ENCODE results near the gene ARRDC4. TPM values are rescaled to one million over a fixed set of nuclear protein-coding genes. Genes with fewer than 3 reads are reported as not detected.
"Not testable (repeated sequence)": the region's sequence is repeated elsewhere in the genome, so short reads cannot be mapped to it uniquely, and the experiment has no call there.

Gene ARRDC4
- total and polyA plus RNA-seq, 2 experiments from 2014 or later, result 15.5 to 31.6 TPM

DNA sequence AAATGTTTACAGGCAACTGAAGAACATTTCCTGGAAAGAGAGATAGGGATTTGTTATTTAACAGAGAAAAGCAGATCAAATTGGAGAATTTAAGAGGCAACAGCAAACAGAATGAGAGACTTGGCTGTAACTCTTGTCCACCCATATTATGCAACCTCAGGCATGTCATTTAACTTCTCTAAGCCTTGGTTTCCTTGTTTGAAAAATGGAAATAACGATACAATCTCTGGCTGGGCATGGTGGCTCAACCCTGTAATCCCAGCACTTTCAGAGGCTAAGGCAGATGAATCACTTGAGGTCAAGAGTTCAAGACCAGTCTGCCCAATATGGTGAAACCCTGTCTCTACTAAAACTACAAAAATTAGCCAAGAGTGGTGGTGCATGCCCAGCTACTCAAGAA is 23.7 kb downstream of the ARRDC4 start:
- H3K79me2 ChIP-seq (ENCODE audit: insufficient read depth), result no peaks in the 10 kb centered on the region
- peak; percentile 25 for DNase-seq

DNA sequence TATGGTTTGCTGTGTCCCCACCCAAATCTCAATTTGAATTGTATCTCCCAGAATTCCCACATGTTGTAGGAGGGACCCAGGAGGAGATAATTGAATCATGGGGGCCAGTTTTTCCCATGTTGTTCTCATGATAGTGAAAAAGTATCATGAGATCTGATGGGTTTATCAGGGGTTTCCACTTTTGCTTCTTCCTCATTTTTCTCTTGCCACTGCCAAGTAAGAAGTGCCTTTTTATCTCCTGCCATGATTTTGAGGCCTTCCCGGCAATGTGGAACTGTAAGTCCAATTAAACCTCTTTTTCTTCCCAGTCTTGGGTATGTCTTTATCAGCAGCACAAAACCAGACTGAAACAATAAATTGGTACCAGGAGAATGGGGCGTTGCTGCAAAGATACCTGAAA is 25.5 kb downstream of the ARRDC4 start:
- H3K27ac ChIP-seq; H3K4me2 ChIP-seq (ENCODE audit: unreplicated experiment); DNase-seq; H3K9me3 ChIP-seq (ENCODE audit: low read depth); H3K36me3 ChIP-seq (ENCODE audit: low read depth); H3K79me2 ChIP-seq (ENCODE audit: insufficient read depth); H3K4me3 ChIP-seq; H2AFZ ChIP-seq; H3K9ac ChIP-seq; H3F3A ChIP-seq (ENCODE audit: insufficient read depth); H4K20me1 ChIP-seq (ENCODE audit: insufficient read depth); H3K27me3 ChIP-seq (replicated peaks; ENCODE audit: insufficient read depth); in situ Hi-C loops (cut with MboI); H3K9me2 ChIP-seq (ENCODE audit: insufficient read depth); H3K4me1 ChIP-seq (ENCODE audit: insufficient read depth): not testable (repeated sequence)
- 46 to 50% methylated on average over 2 of the region's 2 CpGs for WGBS, 2 experiments (ENCODE audit: low coverage in 1 of 2, low lambda C conversion rate in 2 of 2, missing lambda C conversion rate in 2 of 2)

More for the DNA sequence above, 23.7 kb downstream of the ARRDC4 start:
- no peak overlapping the region for H2AFZ ChIP-seq
- TF ChIP-seq EZH2phosphoT487 (IDR thresholded peaks at IDR 0.05; ENCODE audit: insufficient read depth, low read depth), result no peak
- TF ChIP-seq EZH2 (IDR thresholded peaks at IDR 0.05; ENCODE audit: insufficient read depth, poor library complexity, severe bottlenecking), result no peak
- no peaks in the 10 kb centered on the region for H4K20me1 ChIP-seq (ENCODE audit: insufficient read depth)
- in situ Hi-C loops (cut with MboI), result no loop called here
- H3K36me3 ChIP-seq (ENCODE audit: low read depth), result no peaks in the 10 kb centered on the region
- no peaks in the 10 kb centered on the region for H3K9me2 ChIP-seq (ENCODE audit: insufficient read depth)
- no peaks in the 10 kb centered on the region for H3K27me3 ChIP-seq (replicated peaks; ENCODE audit: insufficient read depth)
- H3K9me3 ChIP-seq (ENCODE audit: low read depth), result no peaks in the 10 kb centered on the region
- peaks cover 5% of the 10 kb centered on the region; the same call in 1 of the 2 replicates for H3F3A ChIP-seq (ENCODE audit: insufficient read depth)
- H3K9ac ChIP-seq, result no peak overlapping the region
- WGBS, 2 experiments (ENCODE audit: low coverage in 1 of 2, low lambda C conversion rate in 2 of 2, missing lambda C conversion rate in 2 of 2), result 15 to 36% methylated on average over 1 of the region's 1 CpG
- no peak overlapping the region for H3K4me2 ChIP-seq (ENCODE audit: unreplicated experiment)
- no peak overlapping the region for H3K4me3 ChIP-seq
- no peaks in the 10 kb centered on the region for H3K4me1 ChIP-seq (ENCODE audit: insufficient read depth)
- H3K27ac ChIP-seq, result no peak overlapping the region

- H3K4me2 ChIP-seq (ENCODE audit: unreplicated experiment), result no peak overlapping the region
- no peaks in the 10 kb centered on the region for H3K9me2 ChIP-seq (ENCODE audit: insufficient read depth)
- H3K9me3 ChIP-seq (ENCODE audit: low read depth), result no peaks in the 10 kb centered on the region
- H3K9ac ChIP-seq, result no peak overlapping the region
- H3K4me3 ChIP-seq, result no peak overlapping the region
- H3K79me2 ChIP-seq (ENCODE audit: insufficient read depth), result no peaks in the 10 kb centered on the region
- in situ Hi-C loops (cut with MboI), result no loop called here
- no peaks in the 10 kb centered on the region for H4K20me1 ChIP-seq (ENCODE audit: insufficient read depth)
- H3K27ac ChIP-seq, result no peak overlapping the region
- no peaks in the 10 kb centered on the region for H3K4me1 ChIP-seq (ENCODE audit: insufficient read depth)
- DNase-seq, result no peak
- 56 to 71% methylated on average over 2 of the region's 2 CpGs for WGBS, 2 experiments (ENCODE audit: low coverage in 1 of 2, low lambda C conversion rate in 2 of 2, missing lambda C conversion rate in 2 of 2)
- H3K27me3 ChIP-seq (replicated peaks; ENCODE audit: insufficient read depth), result no peaks in the 10 kb centered on the region
- no peaks in the 10 kb centered on the region for H3K36me3 ChIP-seq (ENCODE audit: low read depth)
- TF ChIP-seq EZH2 (IDR thresholded peaks at IDR 0.05; ENCODE audit: insufficient read depth, poor library complexity, severe bottlenecking) (no peak), EZH2phosphoT487 (IDR thresholded peaks at IDR 0.05; ENCODE audit: insufficient read depth, low read depth) (no peak)
- H2AFZ ChIP-seq, result no peak overlapping the region
- peaks cover 5% of the 10 kb centered on the region; the same call in 1 of the 2 replicates for H3F3A ChIP-seq (ENCODE audit: insufficient read depth)
Measured at GRCh38 chr15:97986781-97987180, 26.3 kb downstream of the ARRDC4 start.

DNA sequence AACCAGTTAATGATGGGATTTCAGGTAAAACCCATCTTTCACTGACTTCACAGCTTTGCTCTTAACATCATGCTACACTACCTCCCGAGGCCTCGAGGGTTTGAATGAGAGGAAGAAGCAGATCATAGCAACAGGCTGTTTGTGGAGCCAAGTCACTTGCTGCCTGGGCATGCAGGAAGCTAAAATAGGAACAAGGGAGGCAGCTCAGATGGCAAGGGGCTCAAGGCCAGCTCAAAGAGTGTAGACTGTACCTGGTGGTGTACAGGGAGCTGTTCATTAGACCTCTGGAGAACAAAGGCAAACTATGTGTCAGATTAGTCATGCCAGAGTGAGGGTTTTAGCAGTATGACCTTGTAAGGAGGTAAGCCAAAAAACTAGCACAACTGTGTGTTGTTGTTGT is 28.8 kb downstream of the ARRDC4 start:
- Histone ChIP-seq H3K4me3 (no peak overlapping the region), H3K27ac (no peak overlapping the region), H3K27me3 (replicated peaks; ENCODE audit: insufficient read depth) (no peaks in the 10 kb centered on the region), H3K9me3 (ENCODE audit: low read depth) (no peaks in the 10 kb centered on the region), H3K36me3 (ENCODE audit: low read depth) (no peaks in the 10 kb centered on the region), H3F3A (ENCODE audit: insufficient read depth) (peaks cover 6% of the 10 kb centered on the region; the same call in 1 of the 2 replicates), H3K79me2 (ENCODE audit: insufficient read depth) (no peaks in the 10 kb centered on the region), H3K4me1 (ENCODE audit: insufficient read depth) (peaks cover 13% of the 10 kb centered on the region; the same call in 1 of the 2 replicates), H4K20me1 (ENCODE audit: insufficient read depth) (no peaks in the 10 kb centered on the region), H3K9ac (no peak overlapping the region), H3K9me2 (ENCODE audit: insufficient read depth) (no peaks in the 10 kb centered on the region), H2AFZ (no peak overlapping the region), H3K4me2 (ENCODE audit: unreplicated experiment) (no peak overlapping the region)
- WGBS, 2 experiments (ENCODE audit: low coverage in 1 of 2, low lambda C conversion rate in 2 of 2, missing lambda C conversion rate in 2 of 2), result 50 to 70% methylated on average over 2 of the region's 2 CpGs
- no peak for TF ChIP-seq EZH2phosphoT487 (IDR thresholded peaks at IDR 0.05; ENCODE audit: insufficient read depth, low read depth)
- no peak for TF ChIP-seq EZH2 (IDR thresholded peaks at IDR 0.05; ENCODE audit: insufficient read depth, poor library complexity, severe bottlenecking)
- DNase-seq, result no peak
- in situ Hi-C loops (cut with MboI), result no loop called here

DNA sequence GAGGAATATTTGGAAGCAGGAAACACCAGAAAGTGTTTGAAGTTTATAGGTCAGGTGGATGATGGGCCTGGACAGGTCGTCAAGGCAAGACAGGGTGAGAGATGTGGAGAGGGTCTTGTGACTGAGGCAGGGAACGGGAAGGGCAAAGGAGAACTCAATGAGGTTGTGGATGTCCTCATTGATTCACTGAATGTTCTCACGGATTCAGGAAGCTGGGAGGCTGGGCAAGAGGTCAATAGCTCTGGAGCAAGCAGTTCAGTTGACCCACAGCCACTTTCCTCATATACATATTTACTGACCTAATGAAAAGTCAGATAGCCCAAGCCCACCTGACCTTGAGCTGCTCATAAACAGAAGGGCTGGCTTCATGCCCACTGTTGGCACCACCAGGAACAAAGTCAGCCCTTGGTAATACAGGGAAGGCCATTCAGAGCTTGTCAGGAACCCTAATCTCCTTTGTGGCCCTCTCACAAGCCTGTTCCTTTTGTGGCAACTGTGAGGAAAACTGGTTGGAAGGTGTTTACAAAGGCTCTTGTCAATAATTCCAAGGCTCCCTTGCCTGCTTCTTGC is 31.6 kb downstream of the ARRDC4 start:
- no peaks in the 10 kb centered on the region for H4K20me1 ChIP-seq (ENCODE audit: insufficient read depth)
- TF ChIP-seq EZH2 (IDR thresholded peaks at IDR 0.05; ENCODE audit: insufficient read depth, poor library complexity, severe bottlenecking) (no peak), EZH2phosphoT487 (IDR thresholded peaks at IDR 0.05; ENCODE audit: insufficient read depth, low read depth) (no peak)
- DNase-seq, result no peak
- no peak overlapping the region for H2AFZ ChIP-seq
- H3K79me2 ChIP-seq (ENCODE audit: insufficient read depth), result no peaks in the 10 kb centered on the region
- no peak overlapping the region for H3K4me3 ChIP-seq
- peaks cover 6% of the 10 kb centered on the region; the same call in 1 of the 2 replicates for H3F3A ChIP-seq (ENCODE audit: insufficient read depth)
- H3K4me1 ChIP-seq (ENCODE audit: insufficient read depth), result peaks cover 13% of the 10 kb centered on the region; the same call in 1 of the 2 replicates
- H3K27ac ChIP-seq, result no peak overlapping the region
- 48 to 60% methylated on average over 3 of the region's 3 CpGs for WGBS, 2 experiments (ENCODE audit: low coverage in 1 of 2, low lambda C conversion rate in 2 of 2, missing lambda C conversion rate in 2 of 2)
- no peak overlapping the region for H3K9ac ChIP-seq
- no peaks in the 10 kb centered on the region for H3K36me3 ChIP-seq (ENCODE audit: low read depth)
- in situ Hi-C loops (cut with MboI), result no loop called here
- H3K4me2 ChIP-seq (ENCODE audit: unreplicated experiment), result no peak overlapping the region
- H3K9me3 ChIP-seq (ENCODE audit: low read depth), result no peaks in the 10 kb centered on the region
- H3K27me3 ChIP-seq (replicated peaks; ENCODE audit: insufficient read depth), result no peaks in the 10 kb centered on the region
- H3K9me2 ChIP-seq (ENCODE audit: insufficient read depth), result no peaks in the 10 kb centered on the region
